Measurements from ENCODE around the gene RSF1.
A peak's percentile ranks its signal among the peaks of the same experiment; 100 is the strongest.

Gene RSF1

GRCh38 chr11:77800449-77800848 is 20.1 kb downstream of the RSF1 start:
- no peak for FAIRE-seq

- FAIRE-seq: no peak
These were observed 21.2 kb downstream of the RSF1 start for GRCh38 chr11:77799338-77799737.

GRCh38 chr11:77793972-77794371 is 26.6 kb downstream of the RSF1 start:
- no peak for FAIRE-seq

- no peak for FAIRE-seq
These were observed 29.2 kb downstream of the RSF1 start for GRCh38 chr11:77791301-77791700.

- FAIRE-seq: no peak
These were observed 30.6 kb downstream of the RSF1 start for GRCh38 chr11:77789731-77790476.

GRCh38 chr11:77789061-77789730 is 31.3 kb downstream of the RSF1 start:
- no peak for FAIRE-seq

GRCh38 chr11:77784572-77784971 is 36.0 kb downstream of the RSF1 start:
- no peak for FAIRE-seq

GRCh38 chr11:77783025-77783424 is 37.5 kb downstream of the RSF1 start:
- FAIRE-seq: peak; percentile 47

- FAIRE-seq: no peak
These were observed 40.6 kb downstream of the RSF1 start for GRCh38 chr11:77779935-77780334.

- FAIRE-seq: no peak
These were observed 42.0 kb downstream of the RSF1 start for GRCh38 chr11:77778549-77778948.

GRCh38 chr11:77778118-77778517 is 42.4 kb downstream of the RSF1 start:
- FAIRE-seq: no peak

- FAIRE-seq: no peak
These were observed 44.1 kb downstream of the RSF1 start for GRCh38 chr11:77776455-77776854.

GRCh38 chr11:77775936-77776335 is 44.6 kb downstream of the RSF1 start:
- no peak for FAIRE-seq

GRCh38 chr11:77771135-77771534 is 49.4 kb downstream of the RSF1 start:
- FAIRE-seq: no peak

- FAIRE-seq: no peak
These were observed 49.9 kb downstream of the RSF1 start for GRCh38 chr11:77770629-77771028.

- FAIRE-seq: no peak
These were observed 58.1 kb downstream of the RSF1 start for GRCh38 chr11:77762426-77762825.

GRCh38 chr11:77761491-77761890 is 59.0 kb downstream of the RSF1 start:
- no peak for FAIRE-seq

GRCh38 chr11:77758331-77758730 is 62.2 kb downstream of the RSF1 start:
- peak; percentile 17 for FAIRE-seq

- no peak for FAIRE-seq
These were observed 67.3 kb downstream of the RSF1 start for GRCh38 chr11:77753230-77753629.

GRCh38 chr11:77752516-77752915 is 68.0 kb downstream of the RSF1 start:
- FAIRE-seq: no peak

GRCh38 chr11:77750394-77751156 is 69.9 kb downstream of the RSF1 start:
- FAIRE-seq: no peak

- FAIRE-seq: no peak
These were observed 71.3 kb downstream of the RSF1 start for GRCh38 chr11:77749232-77749631.

GRCh38 chr11:77748266-77748665 is 72.3 kb downstream of the RSF1 start:
- FAIRE-seq: no peak

Data from islet of Langerhans (tissue), 1 donor.